ENCODE measurements around the gene STK10.

Gene STK10

GRCh38 chr5:172065431-172066065 is 122.5 kb downstream of the STK10 start:
- TF ChIP-seq, protein P1, sequence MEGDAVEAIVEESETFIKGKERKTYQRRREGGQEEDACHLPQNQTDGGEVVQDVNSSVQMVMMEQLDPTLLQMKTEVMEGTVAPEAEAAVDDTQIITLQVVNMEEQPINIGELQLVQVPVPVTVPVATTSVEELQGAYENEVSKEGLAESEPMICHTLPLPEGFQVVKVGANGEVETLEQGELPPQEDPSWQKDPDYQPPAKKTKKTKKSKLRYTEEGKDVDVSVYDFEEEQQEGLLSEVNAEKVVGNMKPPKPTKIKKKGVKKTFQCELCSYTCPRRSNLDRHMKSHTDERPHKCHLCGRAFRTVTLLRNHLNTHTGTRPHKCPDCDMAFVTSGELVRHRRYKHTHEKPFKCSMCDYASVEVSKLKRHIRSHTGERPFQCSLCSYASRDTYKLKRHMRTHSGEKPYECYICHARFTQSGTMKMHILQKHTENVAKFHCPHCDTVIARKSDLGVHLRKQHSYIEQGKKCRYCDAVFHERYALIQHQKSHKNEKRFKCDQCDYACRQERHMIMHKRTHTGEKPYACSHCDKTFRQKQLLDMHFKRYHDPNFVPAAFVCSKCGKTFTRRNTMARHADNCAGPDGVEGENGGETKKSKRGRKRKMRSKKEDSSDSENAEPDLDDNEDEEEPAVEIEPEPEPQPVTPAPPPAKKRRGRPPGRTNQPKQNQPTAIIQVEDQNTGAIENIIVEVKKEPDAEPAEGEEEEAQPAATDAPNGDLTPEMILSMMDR (IDR thresholded peaks at IDR 0.05; ENCODE audit: low read length), result no peak
- TF ChIP-seq EZH2 (IDR thresholded peaks at IDR 0.05; ENCODE audit: borderline replicate concordance, low read length), result no peak
- H3K9ac ChIP-seq (ENCODE audit: low read length), result no peak overlapping the region
- no peaks in the 10 kb centered on the region for H3K9me2 ChIP-seq (ENCODE audit: low read depth, low read length)
- no peak overlapping the region for H3K4me2 ChIP-seq (ENCODE audit: low read length)
- peaks cover 11% of the 10 kb centered on the region for H3K4me1 ChIP-seq (ENCODE audit: insufficient read depth, low read length, severe bottlenecking)
- H3K27ac ChIP-seq (ENCODE audit: low read depth, low read length, poor library complexity, severe bottlenecking), result peak overlapping the region; percentile 80
- peaks cover 53% of the 10 kb centered on the region for H3K36me3 ChIP-seq (ENCODE audit: insufficient read depth, low read length)
- no peaks in the 10 kb centered on the region for H3K27me3 ChIP-seq (ENCODE audit: insufficient read depth, low read length)
- H4K20me1 ChIP-seq (ENCODE audit: insufficient read depth, low read length), result no peaks in the 10 kb centered on the region
- H2AFZ ChIP-seq (ENCODE audit: low read length), result no peak overlapping the region
- H3F3A ChIP-seq (ENCODE audit: insufficient read depth, low read length), result no peaks in the 10 kb centered on the region
- H3K4me3 ChIP-seq (ENCODE audit: low read depth, low read length, poor library complexity, severe bottlenecking), result no peak overlapping the region
- H3K79me2 ChIP-seq (ENCODE audit: insufficient read depth, low read length), result no peaks in the 10 kb centered on the region
- H3K9me3 ChIP-seq (ENCODE audit: low read length), result no peaks in the 10 kb centered on the region

- Histone ChIP-seq H3K36me3 (ENCODE audit: insufficient read depth, low read length) (peaks cover 61% of the 10 kb centered on the region), H3K27ac (ENCODE audit: low read depth, low read length, poor library complexity, severe bottlenecking) (no peak overlapping the region), H3K9ac (ENCODE audit: low read length) (no peak overlapping the region), H3K4me1 (ENCODE audit: insufficient read depth, low read length, severe bottlenecking) (peaks cover 11% of the 10 kb centered on the region), H3K9me2 (ENCODE audit: low read depth, low read length) (no peaks in the 10 kb centered on the region), H3K27me3 (ENCODE audit: insufficient read depth, low read length) (no peaks in the 10 kb centered on the region), H3K9me3 (ENCODE audit: low read length) (no peaks in the 10 kb centered on the region), H4K20me1 (ENCODE audit: insufficient read depth, low read length) (no peaks in the 10 kb centered on the region), H3F3A (ENCODE audit: insufficient read depth, low read length) (no peaks in the 10 kb centered on the region), H3K4me3 (ENCODE audit: low read depth, low read length, poor library complexity, severe bottlenecking) (no peak overlapping the region), H2AFZ (ENCODE audit: low read length) (no peak overlapping the region), H3K4me2 (ENCODE audit: low read length) (no peak overlapping the region), H3K79me2 (ENCODE audit: insufficient read depth, low read length) (no peaks in the 10 kb centered on the region)
- TF ChIP-seq EZH2 (IDR thresholded peaks at IDR 0.05; ENCODE audit: borderline replicate concordance, low read length), result no peak
- TF ChIP-seq, protein P1 (IDR thresholded peaks at IDR 0.05; ENCODE audit: low read length), result no peak
These were observed 123.3 kb downstream of the STK10 start for GRCh38 chr5:172064766-172065165.

DNA sequence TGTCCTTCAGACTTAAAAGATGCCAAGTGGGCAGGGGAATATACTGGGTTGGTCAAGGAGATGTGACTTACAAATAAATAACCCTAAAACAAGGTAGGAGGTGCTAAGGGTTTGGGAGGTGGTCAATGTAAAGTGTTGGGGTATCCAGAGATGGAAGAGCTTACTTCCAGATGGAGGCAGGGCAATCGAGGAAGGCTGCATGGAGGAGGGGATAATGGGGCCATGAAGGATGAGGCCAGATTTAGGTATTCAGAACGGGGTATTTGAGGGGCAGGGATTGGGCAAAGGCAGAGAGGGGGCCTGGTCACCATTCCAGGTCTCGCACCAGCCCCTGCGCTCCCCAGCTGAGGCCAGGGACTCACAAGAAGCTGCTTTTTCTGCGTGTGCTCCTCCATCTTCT is 123.7 kb downstream of the STK10 start:
- H3K4me1 ChIP-seq (ENCODE audit: insufficient read depth, low read length, severe bottlenecking), result peaks cover 11% of the 10 kb centered on the region
- H3K9me3 ChIP-seq (ENCODE audit: low read length), result no peaks in the 10 kb centered on the region
- peaks cover 65% of the 10 kb centered on the region for H3K36me3 ChIP-seq (ENCODE audit: insufficient read depth, low read length)
- no peak overlapping the region for H3K9ac ChIP-seq (ENCODE audit: low read length)
- H3K79me2 ChIP-seq (ENCODE audit: insufficient read depth, low read length), result no peaks in the 10 kb centered on the region
- no peak for TF ChIP-seq EZH2 (IDR thresholded peaks at IDR 0.05; ENCODE audit: borderline replicate concordance, low read length)
- TF ChIP-seq, protein P1 (IDR thresholded peaks at IDR 0.05; ENCODE audit: low read length), result no peak
- H3K4me2 ChIP-seq (ENCODE audit: low read length), result no peak overlapping the region
- no peak overlapping the region for H2AFZ ChIP-seq (ENCODE audit: low read length)
- no peaks in the 10 kb centered on the region for H3F3A ChIP-seq (ENCODE audit: insufficient read depth, low read length)
- no peaks in the 10 kb centered on the region for H3K27me3 ChIP-seq (ENCODE audit: insufficient read depth, low read length)
- no peaks in the 10 kb centered on the region for H4K20me1 ChIP-seq (ENCODE audit: insufficient read depth, low read length)
- H3K27ac ChIP-seq (ENCODE audit: low read depth, low read length, poor library complexity, severe bottlenecking), result no peak overlapping the region
- H3K4me3 ChIP-seq (ENCODE audit: low read depth, low read length, poor library complexity, severe bottlenecking), result no peak overlapping the region
- no peaks in the 10 kb centered on the region for H3K9me2 ChIP-seq (ENCODE audit: low read depth, low read length)
